HepG2 (cell line): ENCODE results near the gene FAM174C. TPM values are rescaled to one million over a fixed set of nuclear protein-coding genes. Genes with fewer than 3 reads are reported as not detected.

ENCODE experiments used
- ATAD3A ChIP-seq: sonication (generic); formaldehyde crosslinking; IDR thresholded peaks from 2 replicates; pipeline ENCODE4 v1.4.0; 2020; ENCODE audit warnings: missing genetic modification reagents
- CBX1 ChIP-seq: IDR thresholded peaks from one replicate; pipeline ENCODE4 v1.6.1; 2016; ENCODE audit warnings: antibody characterized with exemption, low read depth
- CC2D1A ChIP-seq: sonication (generic); formaldehyde crosslinking; IDR thresholded peaks from 2 replicates; pipeline ENCODE4 v1.8.1; 2023; ENCODE audit warnings: mild to moderate bottlenecking, missing genetic modification reagents
- FIP1L1 ChIP-seq: fragments of 200-400 bp; formaldehyde crosslinking; IDR thresholded peaks from 2 replicates; pipeline ENCODE4 v1.6.1; 2018; ENCODE audit warnings: low read depth, mild to moderate bottlenecking, low read length, moderate library complexity, borderline replicate concordance; ENCODE audit not compliant: insufficient read depth
- FOXJ3 ChIP-seq: sonication (generic); formaldehyde crosslinking; IDR thresholded peaks from 2 replicates; pipeline ENCODE4 v1.4.0; 2020; ENCODE audit warnings: missing genetic modification reagents, mild to moderate bottlenecking, borderline replicate concordance
- GATAD2A ChIP-seq: IDR thresholded peaks from 2 replicates; pipeline ENCODE4 v1.6.1; 2016
- GZF1 ChIP-seq: sonication (generic); formaldehyde crosslinking; IDR thresholded peaks from 2 replicates; pipeline ENCODE4 v1.5.1; 2020; ENCODE audit warnings: mild to moderate bottlenecking, missing genetic modification reagents
- KAT8 ChIP-seq: IDR thresholded peaks from 2 replicates; pipeline ENCODE4 v1.6.1; 2016; ENCODE audit warnings: missing genetic modification reagents, missing compliant biosample characterization
- MAF1 ChIP-seq: sonication (generic); formaldehyde crosslinking; IDR thresholded peaks from 2 replicates; pipeline ENCODE4 v1.5.0; 2020; ENCODE audit warnings: missing genetic modification reagents, borderline replicate concordance
- MAFK ChIP-seq, 2 experiments: IDR thresholded peaks in 1 of 2; conservative IDR thresholded peaks in 1 of 2; 2 replicates each; pipeline ENCODE4 v1.6.1; 2011; ENCODE audit warnings: improper control_type of control experiment in 2 of 2, low read length in 2 of 2
- MAZ ChIP-seq, 2 experiments: sonication (generic) in 1 of 2; formaldehyde crosslinking in 1 of 2; IDR thresholded peaks; 2 replicates each; pipeline versions ENCODE4 v1.5.0 to v1.6.1; 2012 to 2020; ENCODE audit warnings: low read depth in 2 of 2, mild to moderate bottlenecking in 2 of 2, borderline replicate concordance in 1 of 2, improper control_type of control experiment in 1 of 2, low read length in 1 of 2, missing genetic modification reagents in 1 of 2, moderate library complexity in 1 of 2
- MED1 ChIP-seq: sonication (generic); formaldehyde crosslinking; IDR thresholded peaks from 2 replicates; pipeline ENCODE4 v1.4.0; 2020; ENCODE audit warnings: missing genetic modification reagents
- MLLT10 ChIP-seq: sonication (generic); formaldehyde crosslinking; IDR thresholded peaks from 2 replicates; pipeline ENCODE4 v1.4.0; 2020; ENCODE audit warnings: missing genetic modification reagents
- TFAP4 ChIP-seq: sonication (generic); IDR thresholded peaks from 2 replicates; pipeline ENCODE4 v1.6.1; 2016; ENCODE audit warnings: low read depth, borderline replicate concordance
- TOE1 ChIP-seq: sonication (generic); formaldehyde crosslinking; IDR thresholded peaks from 2 replicates; pipeline ENCODE4 v1.4.0; 2020; ENCODE audit warnings: mild to moderate bottlenecking, missing genetic modification reagents
- USF2 ChIP-seq, 2 experiments: sonication (generic) in 1 of 2; formaldehyde crosslinking in 1 of 2; IDR thresholded peaks; 2 replicates each; pipeline versions ENCODE4 v1.5.1 to v1.6.1; 2011 to 2020; ENCODE audit warnings: borderline replicate concordance in 1 of 2, low read depth in 1 of 2, low read length in 1 of 2, mild to moderate bottlenecking in 1 of 2, missing genetic modification reagents in 1 of 2, moderate library complexity in 1 of 2
- ZBTB1 ChIP-seq: sonication (generic); formaldehyde crosslinking; IDR thresholded peaks from 2 replicates; pipeline ENCODE4 v1.4.0; 2020; ENCODE audit warnings: missing genetic modification reagents, borderline replicate concordance
- ZBTB39 ChIP-seq: sonication (generic); formaldehyde crosslinking; IDR thresholded peaks from 2 replicates; pipeline ENCODE4 v1.5.0; 2020; ENCODE audit warnings: missing genetic modification reagents
- ZMYM2 ChIP-seq: sonication (generic); formaldehyde crosslinking; IDR thresholded peaks from 2 replicates; pipeline ENCODE4 v1.8.0; 2022; ENCODE audit warnings: mild to moderate bottlenecking, missing genetic modification reagents
- ZNF143 ChIP-seq: sonication (generic); formaldehyde crosslinking; IDR thresholded peaks from 2 replicates; pipeline ENCODE4 v1.4.0; 2020; ENCODE audit warnings: missing genetic modification reagents
- ZNF337 ChIP-seq: sonication (generic); formaldehyde crosslinking; IDR thresholded peaks from 2 replicates; pipeline ENCODE4 v1.5.1; 2020; ENCODE audit warnings: missing genetic modification reagents, low read depth, mild to moderate bottlenecking, borderline replicate concordance
- ZNF343 ChIP-seq: sonication (generic); formaldehyde crosslinking; IDR thresholded peaks from 2 replicates; pipeline ENCODE4 v1.4.0; 2020; ENCODE audit warnings: mild to moderate bottlenecking, missing genetic modification reagents
- ZNF713 ChIP-seq: sonication (generic); formaldehyde crosslinking; IDR thresholded peaks from 2 replicates; pipeline ENCODE4 v1.4.0; 2020; ENCODE audit warnings: mild to moderate bottlenecking, missing genetic modification reagents
- ZNF746 ChIP-seq: sonication (generic); formaldehyde crosslinking; IDR thresholded peaks from 2 replicates; pipeline ENCODE4 v1.8.0; 2022; ENCODE audit warnings: mild to moderate bottlenecking, missing genetic modification reagents
- ZNF766 ChIP-seq: sonication (generic); formaldehyde crosslinking; IDR thresholded peaks from 2 replicates; pipeline ENCODE4 v1.5.0; 2020; ENCODE audit warnings: missing genetic modification reagents, borderline replicate concordance
- ZSCAN30 ChIP-seq: sonication (generic); formaldehyde crosslinking; IDR thresholded peaks from 2 replicates; pipeline ENCODE4 v1.5.0; 2020; ENCODE audit warnings: mild to moderate bottlenecking, missing genetic modification reagents
- polyA plus RNA-seq, 8 experiments: library from polyadenylated mRNA; depleted of rRNA in 3 of 8; stranded (reverse) in 7 of 8; unstranded in 1 of 8; fragments of >200 nt; fragmentation: Illumina TruSeq in 4 of 8; extraction: Trizol in 4 of 8; gene quantifications; 2 replicates each; pipeline versions ENCODE4 v1.2.1 to v1.2.3, GENCODE V29; 2011 to 2016; ENCODE audit warnings: low read depth in 4 of 8, missing spikeins in 1 of 8, mixed read lengths in 1 of 8; ENCODE audit not compliant: insufficient read depth in 1 of 8
- total RNA-seq, 5 experiments: library from RNA; depleted of rRNA; stranded (reverse); fragments of >200 nt; fragmentation: Illumina TruSeq; extraction: Trizol; gene quantifications; 2 replicates each; pipeline ENCODE4 v1.2.3, GENCODE V29; 2016; ENCODE audit warnings: low read depth in 1 of 5

FAM174C gene
- total and polyA plus RNA-seq, 2 of the 13 experiments (the other 11 are each of a cell fraction or from before 2014, with no cell fraction given), result 19.5 to 31.3 TPM

GRCh38 chr19:1283207-1283916 lies 8.0 kb downstream of the FAM174C start (continued):
- TF ChIP-seq ZBTB1 (no peak), ZSCAN30 (CRISPR knock-in tag) (no peak), ZNF713 (0 out of 2 replicates have a peak, but pooled peaks have one; percentile 51), CBX1 (no peak), ZMYM2 (CRISPR knock-in tag) (no peak; the same call in 1 of the 2 replicates), ATAD3A (CRISPR knock-in tag) (no peak), ZNF746 (peak; percentile 52; the same call in 1 of the 2 replicates), FOXJ3 (0 out of 2 replicates have a peak, but pooled peaks have one; percentile 19), ZNF337 (no peak), MED1 (CRISPR knock-in tag) (peak; percentile 79), GZF1 (0 out of 2 replicates have a peak, but pooled peaks have one; percentile 45), GATAD2A (CRISPR knock-in tag) (peak; percentile 75), MAZ (IDR thresholded peaks at IDR 0.05; ENCODE audit: borderline replicate concordance, low read depth, low read length) (no peak), MAZ (CRISPR knock-in tag; IDR thresholded peaks at IDR 0.05; ENCODE audit: low read depth) (peak; percentile 74), MAF1 (CRISPR knock-in tag) (no peak), ZNF143 (CRISPR knock-in tag) (no peak), TFAP4 (peak; percentile 88), ZNF766 (CRISPR knock-in tag) (no peak), MAFK (conservative IDR thresholded peaks at IDR 0.05 in 1 of 2, IDR thresholded peaks at IDR 0.05 in 1 of 2; ENCODE audit: low read length in 2 of 2) (no peak), CC2D1A (CRISPR knock-in tag) (no peak), MLLT10 (no peak), ZBTB39 (CRISPR knock-in tag) (no peak), TOE1 (CRISPR knock-in tag) (no peak), USF2 (IDR thresholded peaks at IDR 0.05; ENCODE audit: low read depth, low read length) (no peak), USF2 (CRISPR knock-in tag; IDR thresholded peaks at IDR 0.05; ENCODE audit: borderline replicate concordance) (no peak), FIP1L1 (no peak), ZNF343 (no peak), KAT8 (peak; percentile 28; the same call in 1 of the 2 replicates)
